Vagina (tissue), 2 donors: ENCODE results near the gene IL2RA. TPM values are rescaled to one million over a fixed set of nuclear protein-coding genes. Genes with fewer than 3 reads are reported as not detected.
A peak's percentile ranks its signal among the peaks of the same experiment; 100 is the strongest.

Experiments
- DNase-seq, 2 donors: peaks; one replicate each; pipeline ENCODE4 v3.0.0-alpha.2; 2017; ENCODE audit errors: extremely low spot score in 2 of 2
- H3K27ac ChIP-seq: fragments of 200-600 bp; sonication (generic); one replicate; pipeline ENCODE4 v1.5.1; 2019
- H3K27me3 ChIP-seq: fragments of 200-600 bp; sonication (generic); one replicate; pipeline ENCODE4 v1.5.1; 2019
- H3K36me3 ChIP-seq, 2 donors: fragments of 200-600 bp; sonication (generic); one replicate each; pipeline ENCODE4 v1.5.1; 2017 to 2019
- H3K4me1 ChIP-seq: fragments of 200-600 bp; sonication (generic); one replicate; pipeline ENCODE4 v1.5.1; 2019
- H3K4me3 ChIP-seq, 2 donors: fragments of 200-600 bp; sonication (generic); 1 replicate in 1 of 2; 2 replicates in 1 of 2; pipeline ENCODE4 v1.5.1; 2016 to 2019
- H3K9me3 ChIP-seq: fragments of 200-600 bp; sonication (generic); one replicate; pipeline ENCODE4 v1.5.1; 2019
- CTCF ChIP-seq, 3 experiments: fragments of 450-650 bp in 2 of 3; fragments of 200-600 bp in 1 of 3; sonication (generic) in 1 of 3; IDR thresholded peaks; one replicate each; pipeline ENCODE4 v1.5.1; 2017 to 2019; ENCODE audit warnings: antibody characterized with exemption in 3 of 3, mild to moderate bottlenecking in 2 of 3, moderate library complexity in 2 of 3
- POLR2A ChIP-seq, 2 donors: fragments of 450-650 bp; IDR thresholded peaks; one replicate each; pipeline ENCODE4 v1.6.1; 2017; ENCODE audit warnings: antibody characterized with exemption in 2 of 2, mild to moderate bottlenecking in 2 of 2, moderate library complexity in 2 of 2
- POLR2AphosphoS5 ChIP-seq, 2 donors: sonication (generic); formaldehyde crosslinking; IDR thresholded peaks; one replicate each; pipeline ENCODE4 v1.9.0; 2017; ENCODE audit warnings: antibody characterized with exemption in 2 of 2, mild to moderate bottlenecking in 2 of 2, low read depth in 1 of 2; ENCODE audit not compliant: insufficient read depth in 1 of 2
- intact Hi-C: fragments of 100-400 bp; cut with DNase I; formaldehyde crosslinking; loops from one replicate; pipeline ENCODE4 v1.15.1; 2023
- total RNA-seq: library from RNA; depleted of rRNA; stranded (reverse); fragments of >200 nt; gene quantifications from one replicate; pipeline ENCODE4 v1.2.3, GENCODE V29; 2016

The IL2RA gene
- total RNA-seq, 1 donor from 2014 or later, result not detected

GRCh38 chr10:5975641-5976473 is 86.3 kb downstream of the IL2RA start:
- peak overlapping the region; percentile 94 to 96 for H3K4me3 ChIP-seq
- intact Hi-C loops, result no loop called here

GRCh38 chr10:5973069-5973468 is 89.1 kb downstream of the IL2RA start:
- TF ChIP-seq CTCF (IDR thresholded peaks at IDR 0.05), result no peak
- TF ChIP-seq POLR2A (IDR thresholded peaks at IDR 0.05), result no peak
- no peak for TF ChIP-seq POLR2AphosphoS5 (IDR thresholded peaks at IDR 0.05; ENCODE audit: insufficient read depth in 1 of 2, low read depth in 1 of 2)
- Histone ChIP-seq H3K4me1 (peaks cover 39% of the 10 kb centered on the region), H3K27ac (no peak overlapping the region), H3K27me3 (no peaks in the 10 kb centered on the region), H3K36me3 (no peaks in the 10 kb centered on the region), H3K9me3 (no peaks in the 10 kb centered on the region), H3K4me3 (no peak overlapping the region)
- no peak for DNase-seq
- intact Hi-C loops, result no loop called here

More at GRCh38 chr10:5975641-5976473, 86.3 kb downstream of the IL2RA start:
- no peak for DNase-seq
- TF ChIP-seq POLR2AphosphoS5 (IDR thresholded peaks at IDR 0.05; ENCODE audit: insufficient read depth in 1 of 2, low read depth in 1 of 2), result peak in 1 of 2 donors; percentile 18
- TF ChIP-seq POLR2A (IDR thresholded peaks at IDR 0.05), result no peak
- Histone ChIP-seq H3K4me1 (peaks cover 42% of the 10 kb centered on the region), H3K9me3 (no peaks in the 10 kb centered on the region), H3K27ac (peak overlapping the region; percentile 98), H3K27me3 (no peaks in the 10 kb centered on the region), H3K36me3 (no peaks in the 10 kb centered on the region)

- Histone ChIP-seq H3K9me3 (no peaks in the 10 kb centered on the region), H3K36me3 (no peaks in the 10 kb centered on the region), H3K4me1 (peaks cover 43% of the 10 kb centered on the region), H3K27ac (peak overlapping the region; percentile 69), H3K27me3 (no peaks in the 10 kb centered on the region), H3K4me3 (no peak overlapping the region)
- no peak for TF ChIP-seq POLR2AphosphoS5 (IDR thresholded peaks at IDR 0.05; ENCODE audit: insufficient read depth in 1 of 2, low read depth in 1 of 2)
- TF ChIP-seq POLR2A (IDR thresholded peaks at IDR 0.05), result no peak
- no peak for TF ChIP-seq CTCF (IDR thresholded peaks at IDR 0.05)
- DNase-seq, result peak in 1 of 2 donors; percentile 12
- intact Hi-C loops, result no loop called here
These were observed 90.3 kb downstream of the IL2RA start for GRCh38 chr10:5971886-5972285.

- Histone ChIP-seq H3K9me3 (no peaks in the 10 kb centered on the region), H3K27ac (peak overlapping the region; percentile 69), H3K27me3 (no peaks in the 10 kb centered on the region), H3K4me3 (no peak overlapping the region), H3K4me1 (peaks cover 42% of the 10 kb centered on the region), H3K36me3 (no peaks in the 10 kb centered on the region)
- TF ChIP-seq POLR2A (IDR thresholded peaks at IDR 0.05), result no peak
- no peak for TF ChIP-seq CTCF (IDR thresholded peaks at IDR 0.05)
- TF ChIP-seq POLR2AphosphoS5 (IDR thresholded peaks at IDR 0.05; ENCODE audit: insufficient read depth in 1 of 2, low read depth in 1 of 2), result peak; percentile 14 to 69
- DNase-seq, result peak in 1 of 2 donors; percentile 93
- intact Hi-C loops, result no loop called here
These were observed 90.8 kb downstream of the IL2RA start for GRCh38 chr10:5971315-5971832.

- peaks cover 34% of the 10 kb centered on the region for H3K4me1 ChIP-seq
- H3K27ac ChIP-seq, result peak overlapping the region; percentile 69
- H3K36me3 ChIP-seq, result peaks cover 0 to 4% of the 10 kb centered on the region in 2 donors
- H3K27me3 ChIP-seq, result no peaks in the 10 kb centered on the region
- intact Hi-C loops, result no loop called here
- no peak overlapping the region for H3K4me3 ChIP-seq
- peak in 1 of 2 donors; percentile 7 for DNase-seq
- TF ChIP-seq POLR2AphosphoS5 (IDR thresholded peaks at IDR 0.05; ENCODE audit: insufficient read depth in 1 of 2, low read depth in 1 of 2), result no peak
- no peak for TF ChIP-seq POLR2A (IDR thresholded peaks at IDR 0.05)
- no peaks in the 10 kb centered on the region for H3K9me3 ChIP-seq
These were observed 91.6 kb downstream of the IL2RA start for GRCh38 chr10:5970527-5970926.

- Histone ChIP-seq H3K9me3 (no peaks in the 10 kb centered on the region), H3K36me3 (peaks cover 0 to 6% of the 10 kb centered on the region in 2 donors), H3K27ac (no peak overlapping the region), H3K4me1 (peaks cover 29% of the 10 kb centered on the region), H3K4me3 (no peak overlapping the region), H3K27me3 (no peaks in the 10 kb centered on the region)
- DNase-seq, result no peak
- intact Hi-C loops, result no loop called here
- TF ChIP-seq CTCF (IDR thresholded peaks at IDR 0.05) (no peak), POLR2AphosphoS5 (IDR thresholded peaks at IDR 0.05; ENCODE audit: insufficient read depth in 1 of 2, low read depth in 1 of 2) (no peak), POLR2A (IDR thresholded peaks at IDR 0.05) (no peak)
These were observed 92.1 kb downstream of the IL2RA start for GRCh38 chr10:5970066-5970465.
